Upper lobe of right lung (tissue), 1 donor: Measurements from ENCODE around the gene SGMS1. TPM values are rescaled to one million over a fixed set of nuclear protein-coding genes. Genes with fewer than 3 reads are reported as not detected.
"Not testable (repeated sequence)": the region's sequence is repeated elsewhere in the genome, so short reads cannot be mapped to it uniquely, and the experiment has no call there.

ENCODE experiments used
- ATAC-seq: fragments of 200-7000 bp; cut with Tn5 transposase; one replicate; pipeline ENCODE4 v1.9.1; 2020; ENCODE audit warnings: mild to moderate bottlenecking, moderate library complexity
- DNase-seq: peaks from one replicate; pipeline ENCODE4 v3.0.0-alpha.2; 2020
- H3K27ac ChIP-seq: fragments of 200-600 bp; one replicate; pipeline ENCODE4 v1.8.0; 2022
- H3K27me3 ChIP-seq: fragments of 200-600 bp; one replicate; pipeline ENCODE4 v1.8.0; 2022; ENCODE audit warnings: mild to moderate bottlenecking
- H3K36me3 ChIP-seq: fragments of 200-600 bp; one replicate; pipeline ENCODE4 v1.8.0; 2022
- H3K4me1 ChIP-seq: fragments of 200-600 bp; one replicate; pipeline ENCODE4 v1.8.0; 2022
- H3K4me3 ChIP-seq: fragments of 200-600 bp; one replicate; pipeline ENCODE4 v1.8.0; 2022; ENCODE audit warnings: mild to moderate bottlenecking
- H3K9me3 ChIP-seq: fragments of 200-600 bp; one replicate; pipeline ENCODE4 v1.8.0; 2022
- intact Hi-C: fragments of 100-400 bp; cut with DNase I; formaldehyde crosslinking; loops from one replicate; pipeline ENCODE4 v1.11.0; 2022
- total RNA-seq: library from RNA; stranded (reverse); fragmentation: NEBNext Ultra II Directional; extraction: Animal tissue kit (Norgen Biotek cat#: 25700); gene quantifications from one replicate; pipeline ENCODE4 v1.2.1, GENCODE V29; 2021
- TF ChIP-seq, protein P1 (sequence below): fragments of 200-600 bp; IDR thresholded peaks from one replicate; pipeline ENCODE4 v1.8.0; 2022; ENCODE audit warnings: antibody characterized with exemption
- donor health status: DM: no; HTN: yes; CAD: no; lungs with severe emphysema.

The SGMS1 gene
- total RNA-seq, 1 donor from 2014 or later = 73.1 TPM

DNA sequence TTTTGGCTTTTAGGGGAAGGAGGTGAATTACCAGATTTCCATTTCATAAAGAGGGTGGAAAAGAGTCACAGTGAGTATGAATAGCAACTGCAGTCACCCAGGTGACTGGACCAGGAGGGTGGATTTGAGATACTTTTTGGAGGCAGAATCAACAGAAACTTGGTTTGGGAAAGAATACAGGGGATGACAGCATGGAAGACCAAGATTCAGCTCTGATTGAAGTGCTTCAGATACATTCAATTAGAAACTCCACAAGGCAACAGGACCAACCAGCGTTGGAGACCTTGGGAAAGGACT is 83.0 kb downstream of the SGMS1 start:
- Histone ChIP-seq H3K27me3 (no peaks in the 10 kb centered on the region), H3K36me3 (no peaks in the 10 kb centered on the region), H3K4me1 (peaks cover 4% of the 10 kb centered on the region), H3K4me3 (no peak overlapping the region), H3K27ac (no peak overlapping the region), H3K9me3 (no peaks in the 10 kb centered on the region)
- TF ChIP-seq, protein P1, sequence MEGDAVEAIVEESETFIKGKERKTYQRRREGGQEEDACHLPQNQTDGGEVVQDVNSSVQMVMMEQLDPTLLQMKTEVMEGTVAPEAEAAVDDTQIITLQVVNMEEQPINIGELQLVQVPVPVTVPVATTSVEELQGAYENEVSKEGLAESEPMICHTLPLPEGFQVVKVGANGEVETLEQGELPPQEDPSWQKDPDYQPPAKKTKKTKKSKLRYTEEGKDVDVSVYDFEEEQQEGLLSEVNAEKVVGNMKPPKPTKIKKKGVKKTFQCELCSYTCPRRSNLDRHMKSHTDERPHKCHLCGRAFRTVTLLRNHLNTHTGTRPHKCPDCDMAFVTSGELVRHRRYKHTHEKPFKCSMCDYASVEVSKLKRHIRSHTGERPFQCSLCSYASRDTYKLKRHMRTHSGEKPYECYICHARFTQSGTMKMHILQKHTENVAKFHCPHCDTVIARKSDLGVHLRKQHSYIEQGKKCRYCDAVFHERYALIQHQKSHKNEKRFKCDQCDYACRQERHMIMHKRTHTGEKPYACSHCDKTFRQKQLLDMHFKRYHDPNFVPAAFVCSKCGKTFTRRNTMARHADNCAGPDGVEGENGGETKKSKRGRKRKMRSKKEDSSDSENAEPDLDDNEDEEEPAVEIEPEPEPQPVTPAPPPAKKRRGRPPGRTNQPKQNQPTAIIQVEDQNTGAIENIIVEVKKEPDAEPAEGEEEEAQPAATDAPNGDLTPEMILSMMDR = no peak
- DNase-seq (no peak), ATAC-seq (no peak)
- intact Hi-C loops = no loop called here

DNA sequence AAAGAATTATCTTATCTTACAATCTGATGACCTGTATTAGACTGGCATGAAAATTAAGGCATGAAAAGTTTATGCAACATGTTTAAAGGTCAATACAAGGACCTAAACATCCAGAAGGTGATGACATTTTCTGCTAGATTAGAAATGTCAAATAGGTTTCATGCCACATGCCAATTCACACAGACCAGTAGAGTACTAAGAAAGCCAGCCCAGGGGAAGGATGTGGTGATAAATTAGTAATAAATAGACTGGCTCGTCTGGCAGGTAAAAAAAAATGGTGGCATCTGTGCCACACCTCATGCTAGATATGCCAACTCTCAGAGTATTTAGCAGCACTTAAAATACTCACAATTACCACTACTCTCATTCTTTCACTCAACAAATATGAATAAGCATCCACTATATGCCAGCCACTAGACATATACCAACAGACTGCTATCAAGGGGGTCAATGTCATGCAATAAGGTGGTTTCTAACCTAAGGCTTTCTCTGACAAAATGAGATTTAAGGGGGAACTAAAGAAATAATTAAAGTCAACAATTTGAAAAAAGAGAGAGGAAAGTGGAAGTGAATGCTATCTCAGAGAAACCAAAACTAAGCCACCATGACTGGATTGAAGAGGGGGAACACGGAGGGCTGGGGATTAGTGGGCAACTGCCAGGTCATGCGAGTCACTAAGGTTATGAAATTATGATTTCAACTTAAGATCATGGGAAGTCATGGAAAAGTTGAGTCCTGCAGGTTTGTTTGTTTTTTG is 83.5 kb downstream of the SGMS1 start:
- Histone ChIP-seq H3K36me3 (no peaks in the 10 kb centered on the region), H3K27me3 (no peaks in the 10 kb centered on the region), H3K27ac (no peak overlapping the region), H3K9me3 (no peaks in the 10 kb centered on the region), H3K4me3 (no peak overlapping the region), H3K4me1 (peaks cover 4% of the 10 kb centered on the region)
- TF ChIP-seq, protein P1 = no peak
- intact Hi-C loops = no loop called here
- no peak for ATAC-seq
- no peak for DNase-seq

DNA sequence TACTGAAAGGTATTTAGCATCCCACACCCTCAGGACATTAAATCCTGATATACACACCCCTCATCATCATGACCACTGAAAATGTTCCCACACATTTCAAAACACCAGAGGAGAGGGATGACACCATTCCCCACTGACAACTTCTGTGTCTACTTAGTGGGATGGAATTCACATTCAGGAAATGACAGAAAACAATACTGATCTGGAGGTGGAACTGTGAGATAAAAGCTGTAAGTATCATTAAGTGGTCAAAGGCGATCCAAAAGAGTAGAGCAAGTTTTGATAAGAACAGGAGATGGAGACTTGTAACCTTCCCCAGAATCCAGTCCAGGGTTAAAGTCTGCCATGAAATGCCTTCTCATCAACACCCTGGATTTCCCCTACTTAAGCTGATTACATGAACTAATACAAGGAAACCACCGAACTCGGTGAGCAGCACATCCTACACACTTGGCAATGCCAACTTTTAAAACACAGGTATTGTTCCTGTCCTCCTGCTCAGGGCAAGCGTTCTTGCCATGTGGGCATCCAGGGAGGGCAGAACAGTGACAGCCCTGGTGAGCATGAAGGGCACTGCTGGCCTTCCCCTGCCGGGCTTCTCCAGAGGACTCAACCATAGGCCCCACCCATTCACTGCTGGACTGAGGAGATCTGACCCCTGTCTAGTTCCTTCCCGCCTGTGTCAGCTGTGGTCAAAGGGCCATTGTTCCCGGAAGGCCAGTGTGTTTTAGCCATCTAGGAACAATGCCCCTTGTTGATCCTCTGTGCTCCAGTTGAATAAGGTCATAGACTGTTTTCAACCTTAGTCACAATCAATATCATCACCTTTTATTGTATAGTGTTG is 85.0 kb downstream of the SGMS1 start:
- Histone ChIP-seq H3K9me3 (no peaks in the 10 kb centered on the region), H3K4me1 (peaks cover 4% of the 10 kb centered on the region), H3K4me3 (no peak overlapping the region), H3K36me3 (no peaks in the 10 kb centered on the region), H3K27ac (no peak overlapping the region), H3K27me3 (no peaks in the 10 kb centered on the region)
- DNase-seq = no peak
- intact Hi-C loops = no loop called here
- peak; percentile 56 for ATAC-seq
- TF ChIP-seq, protein P1 = no peak

DNA sequence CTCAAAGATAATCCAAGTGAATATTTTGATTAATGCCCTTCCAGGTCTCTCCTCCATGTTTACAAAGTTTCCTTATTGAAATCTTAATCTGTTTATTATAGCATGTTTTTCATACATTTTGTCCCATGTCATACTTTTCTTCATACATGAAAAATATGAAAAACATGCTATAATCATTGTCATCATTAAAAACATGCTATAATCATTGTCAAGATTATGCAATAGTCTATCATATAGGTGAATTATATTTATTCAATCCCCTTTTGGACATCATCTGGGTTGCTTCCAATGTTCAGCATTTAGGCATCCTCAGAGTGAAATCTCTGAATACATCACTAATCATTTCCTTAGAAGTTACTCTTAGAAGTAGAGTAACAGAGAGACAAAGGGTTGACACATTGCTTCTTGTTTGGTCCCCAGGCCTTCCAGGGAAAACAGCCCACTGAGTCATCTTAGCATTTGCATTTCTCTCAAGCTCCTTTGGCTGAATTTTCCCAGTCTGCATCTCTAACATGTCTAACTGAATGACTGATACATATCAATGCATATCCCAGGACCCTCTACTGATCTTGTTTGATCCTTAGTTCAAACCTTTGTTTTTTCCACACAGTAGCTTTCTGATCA is 87.0 kb downstream of the SGMS1 start:
- no peak for ATAC-seq
- no peak overlapping the region for H3K27ac ChIP-seq
- no peak for DNase-seq
- H3K4me1 ChIP-seq = peaks cover 4% of the 10 kb centered on the region
- intact Hi-C loops = no loop called here
- H3K36me3 ChIP-seq = no peaks in the 10 kb centered on the region
- H3K9me3 ChIP-seq = no peaks in the 10 kb centered on the region
- TF ChIP-seq, protein P1 = no peak
- no peak overlapping the region for H3K4me3 ChIP-seq
- no peaks in the 10 kb centered on the region for H3K27me3 ChIP-seq

DNA sequence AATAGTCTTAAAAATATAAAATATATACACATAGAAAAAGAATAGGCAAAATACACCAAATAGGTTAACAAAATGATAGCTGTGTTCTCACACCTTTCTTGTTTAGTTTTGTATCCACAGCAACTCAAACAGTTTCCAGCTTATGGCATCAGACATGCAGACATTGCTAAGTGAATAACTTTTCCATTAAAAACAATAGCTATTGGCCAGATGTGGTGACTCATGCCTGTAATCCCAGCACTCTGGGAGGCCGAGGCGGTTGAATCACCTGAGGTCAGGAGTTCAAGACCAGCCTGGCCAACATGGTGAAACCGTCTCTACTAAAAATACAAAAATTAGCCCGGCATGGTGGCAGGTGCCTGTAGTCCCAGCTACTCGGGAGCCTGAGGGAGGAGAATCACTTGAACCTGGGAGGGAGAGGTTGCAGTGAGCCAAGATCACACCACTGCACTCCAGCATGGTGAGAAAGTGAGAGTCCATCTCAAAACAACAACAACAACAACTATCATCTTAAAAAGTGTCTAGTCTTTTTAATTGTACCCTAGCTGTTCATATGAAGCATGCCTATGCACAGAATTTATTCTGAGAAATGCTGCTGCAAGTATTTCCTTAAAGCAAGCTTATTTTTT is 88.9 kb downstream of the SGMS1 start:
- ATAC-seq, DNase-seq, intact Hi-C loops, H3K4me3 ChIP-seq, H3K9me3 ChIP-seq, H3K27ac ChIP-seq, H3K36me3 ChIP-seq, H3K27me3 ChIP-seq, H3K4me1 ChIP-seq: not testable (repeated sequence)
